DMS79 (cell line): ENCODE data around the gene POU3F1.
"Not testable (repeated sequence)": the region's sequence is repeated elsewhere in the genome, so short reads cannot be mapped to it uniquely, and the experiment has no call there.

Experiments used
- DNase-seq: peaks from one replicate; lab custom pipeline; 2025; lab: John Stamatoyannopoulos, UW

The POU3F1 gene

DNA sequence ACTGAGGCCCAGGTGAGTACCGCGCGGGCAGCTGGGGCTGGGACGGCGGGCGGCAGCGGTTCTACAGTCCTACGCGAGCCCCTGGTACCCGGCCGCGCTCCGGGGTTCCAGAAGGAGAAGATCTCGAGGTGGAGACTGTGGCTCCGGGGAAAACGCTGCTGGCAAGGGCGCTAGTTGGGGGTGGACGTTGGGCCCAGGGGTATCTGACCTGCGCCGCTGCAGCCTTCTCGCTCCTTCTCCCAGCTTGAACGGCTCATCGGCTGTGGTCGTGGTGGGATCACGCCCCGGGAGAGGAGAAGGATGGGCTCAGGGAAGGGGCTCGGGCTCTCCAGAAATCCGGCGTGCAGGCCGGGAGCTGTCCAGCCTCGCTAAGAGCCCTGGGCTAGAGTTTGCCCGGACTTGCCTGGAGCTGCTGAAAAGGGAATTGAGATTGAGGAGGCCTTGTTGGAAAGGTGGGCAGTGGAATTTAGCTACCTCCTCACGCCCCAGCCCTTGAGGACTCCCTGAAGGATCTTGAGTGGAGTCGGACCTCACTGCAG lies 1.1 kb upstream of the POU3F1 start:
- no peak for DNase-seq

DNA sequence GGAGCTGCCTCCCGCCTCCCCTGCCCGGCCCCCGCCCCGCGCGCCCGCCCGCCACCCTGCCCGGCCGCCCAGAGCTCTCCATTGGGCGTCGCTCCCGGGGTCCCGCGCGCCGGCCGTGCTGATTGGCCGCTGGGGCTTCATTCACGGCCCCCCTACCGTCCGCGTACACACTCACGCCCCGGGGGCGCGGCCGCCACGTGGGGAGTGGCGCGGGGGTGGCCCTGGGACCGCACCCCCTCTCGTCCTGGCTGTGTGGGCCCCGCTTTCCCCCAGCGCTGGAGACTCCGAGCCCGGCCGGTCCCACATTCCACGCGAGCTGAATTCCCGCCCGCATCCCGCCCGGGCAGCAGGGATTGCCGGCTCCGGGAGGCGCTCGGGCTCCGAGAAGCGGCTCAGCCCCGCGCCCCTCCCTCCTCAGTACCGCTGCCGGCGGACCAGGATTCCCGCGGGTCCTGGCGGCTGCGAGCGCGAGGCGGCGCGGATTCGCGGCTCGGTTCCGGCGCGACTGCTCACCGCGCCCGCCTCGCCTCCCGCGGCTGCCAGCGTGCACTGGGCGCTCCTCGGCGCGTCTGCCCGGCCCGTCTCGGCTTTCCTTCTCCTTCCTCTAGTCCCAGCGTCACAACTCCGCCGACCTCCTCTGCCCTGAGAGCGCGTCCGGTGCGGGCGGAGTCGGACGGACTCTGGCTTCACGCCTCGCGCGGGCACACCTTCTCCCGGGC lies 450 bp upstream of the POU3F1 start:
- peak; percentile 69 for DNase-seq

DNA sequence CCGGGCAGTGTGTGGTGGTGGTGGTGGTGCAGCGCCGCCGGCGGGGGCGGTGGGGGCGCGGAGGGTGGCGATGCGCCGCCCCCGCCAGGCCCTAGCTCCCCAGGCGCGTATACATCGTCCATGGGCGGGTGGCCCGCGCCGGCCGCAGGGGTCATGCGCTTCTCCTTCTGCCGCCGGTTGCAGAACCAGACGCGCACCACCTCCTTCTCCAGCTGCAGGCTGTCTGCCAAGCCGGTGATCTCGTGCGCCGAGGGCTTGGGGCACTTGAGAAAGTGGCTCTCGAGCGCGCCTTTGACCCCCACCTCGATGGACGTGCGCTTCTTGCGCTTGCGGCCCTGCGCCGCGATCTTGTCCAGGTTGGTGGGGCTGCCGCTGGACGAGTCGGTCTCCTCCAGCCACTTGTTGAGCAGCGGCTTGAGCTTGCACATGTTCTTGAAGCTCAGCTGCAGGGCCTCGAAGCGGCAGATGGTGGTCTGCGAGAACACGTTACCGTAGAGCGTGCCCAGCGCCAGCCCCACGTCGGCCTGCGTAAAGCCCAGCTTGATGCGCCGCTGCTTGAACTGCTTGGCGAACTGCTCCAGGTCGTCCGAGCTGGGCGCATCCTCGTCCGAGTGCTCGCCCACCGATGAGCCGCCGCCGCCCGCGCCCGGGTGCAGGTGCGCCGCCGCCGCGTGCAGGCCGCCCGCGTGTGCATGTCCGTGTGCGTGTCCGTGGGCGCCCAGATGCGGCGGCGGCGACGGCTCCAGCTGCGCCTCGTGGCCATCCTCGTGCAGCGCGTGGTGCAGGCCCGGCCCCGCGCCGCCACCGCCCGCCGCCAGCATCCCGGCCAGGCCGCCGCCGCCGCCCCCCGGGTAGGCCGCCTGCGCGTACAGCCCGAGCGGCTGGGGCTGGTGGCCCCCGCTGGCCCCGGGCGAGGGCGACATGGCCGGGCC lies 926 bp downstream of the POU3F1 start:
- DNase-seq: peak; percentile 30

DNA sequence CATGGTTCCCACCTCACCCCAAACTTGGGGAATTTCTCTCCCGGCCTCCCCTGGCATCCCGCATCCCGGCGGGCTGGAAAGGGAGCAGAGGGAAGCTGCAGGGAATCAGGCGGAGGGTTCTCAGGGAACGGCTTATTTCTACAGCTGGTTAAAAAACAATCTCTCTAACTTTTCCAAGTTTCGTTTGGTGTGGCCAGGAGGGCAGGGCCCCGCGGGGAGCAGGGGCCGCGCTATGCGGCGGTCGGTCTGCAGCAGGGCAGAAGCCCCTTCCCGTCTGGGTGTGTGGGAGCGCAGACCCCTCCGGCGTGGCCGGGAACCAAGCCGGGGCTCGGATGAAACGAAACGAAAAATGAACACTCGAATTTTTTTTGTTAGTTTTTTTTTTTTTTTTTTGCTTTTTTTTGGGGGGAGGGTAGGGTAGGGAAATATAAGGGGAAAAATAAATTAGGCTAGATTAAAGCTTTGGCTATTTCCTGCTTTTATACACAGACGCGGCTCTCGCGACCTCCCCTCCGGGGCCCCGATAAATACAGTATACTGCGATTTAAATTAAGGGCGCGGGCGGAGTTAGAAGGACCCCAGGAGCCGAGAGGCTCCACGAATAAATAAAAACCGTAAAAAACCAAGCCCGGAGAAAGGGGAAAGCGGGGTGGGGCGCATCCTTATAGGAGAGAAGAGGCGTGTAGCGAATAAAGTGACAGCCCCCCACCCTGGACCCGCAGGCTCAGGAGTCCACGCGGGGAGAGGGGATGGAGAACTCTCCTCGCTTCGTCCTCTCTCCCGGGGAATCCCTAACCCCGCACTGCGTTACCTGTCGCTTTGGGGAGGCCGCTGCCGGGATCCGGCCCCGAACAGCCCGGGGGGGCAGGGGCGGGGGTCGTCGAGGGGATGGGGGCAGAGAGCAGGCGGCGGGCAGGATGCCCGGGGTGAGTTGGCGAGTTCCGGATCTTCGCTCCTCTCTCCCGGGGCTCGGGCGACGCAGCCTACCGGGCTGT lies 2.1 kb downstream of the POU3F1 start:
- no peak for DNase-seq

DNA sequence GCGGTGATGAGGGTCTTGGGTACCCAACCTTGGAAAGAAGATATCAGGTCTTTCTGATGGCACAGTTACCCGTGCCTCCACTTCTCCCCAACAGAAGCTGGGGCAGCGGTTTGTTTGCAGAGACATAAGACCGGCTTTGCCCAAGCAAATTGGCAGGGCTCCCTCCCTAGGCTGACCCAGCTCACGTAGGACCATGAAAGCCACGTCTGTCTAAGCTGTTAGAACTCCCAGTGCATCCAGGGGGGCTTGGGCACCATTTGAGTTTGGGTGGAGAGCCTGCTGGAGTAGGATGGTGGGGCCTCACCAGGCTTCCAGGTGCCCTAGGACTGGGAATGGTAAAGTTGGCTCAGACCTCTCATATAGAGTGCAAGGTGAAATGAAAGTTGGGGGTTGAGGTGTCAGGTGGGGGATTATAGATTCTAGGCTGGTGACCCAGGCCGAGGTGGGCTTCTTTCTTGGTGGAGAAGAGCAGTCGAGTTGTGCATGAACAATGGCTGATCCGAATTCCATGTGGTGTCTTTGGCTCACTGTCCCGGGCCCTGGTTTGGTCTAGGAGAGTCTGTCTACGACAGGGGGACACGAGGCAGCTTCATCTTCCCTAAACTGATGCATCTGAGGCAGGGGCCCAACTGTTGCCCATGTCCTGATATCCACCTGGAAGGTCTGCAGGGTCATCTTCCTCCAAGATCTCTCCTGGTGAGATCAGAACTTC lies 3.4 kb downstream of the POU3F1 start:
- no peak for DNase-seq

DNA sequence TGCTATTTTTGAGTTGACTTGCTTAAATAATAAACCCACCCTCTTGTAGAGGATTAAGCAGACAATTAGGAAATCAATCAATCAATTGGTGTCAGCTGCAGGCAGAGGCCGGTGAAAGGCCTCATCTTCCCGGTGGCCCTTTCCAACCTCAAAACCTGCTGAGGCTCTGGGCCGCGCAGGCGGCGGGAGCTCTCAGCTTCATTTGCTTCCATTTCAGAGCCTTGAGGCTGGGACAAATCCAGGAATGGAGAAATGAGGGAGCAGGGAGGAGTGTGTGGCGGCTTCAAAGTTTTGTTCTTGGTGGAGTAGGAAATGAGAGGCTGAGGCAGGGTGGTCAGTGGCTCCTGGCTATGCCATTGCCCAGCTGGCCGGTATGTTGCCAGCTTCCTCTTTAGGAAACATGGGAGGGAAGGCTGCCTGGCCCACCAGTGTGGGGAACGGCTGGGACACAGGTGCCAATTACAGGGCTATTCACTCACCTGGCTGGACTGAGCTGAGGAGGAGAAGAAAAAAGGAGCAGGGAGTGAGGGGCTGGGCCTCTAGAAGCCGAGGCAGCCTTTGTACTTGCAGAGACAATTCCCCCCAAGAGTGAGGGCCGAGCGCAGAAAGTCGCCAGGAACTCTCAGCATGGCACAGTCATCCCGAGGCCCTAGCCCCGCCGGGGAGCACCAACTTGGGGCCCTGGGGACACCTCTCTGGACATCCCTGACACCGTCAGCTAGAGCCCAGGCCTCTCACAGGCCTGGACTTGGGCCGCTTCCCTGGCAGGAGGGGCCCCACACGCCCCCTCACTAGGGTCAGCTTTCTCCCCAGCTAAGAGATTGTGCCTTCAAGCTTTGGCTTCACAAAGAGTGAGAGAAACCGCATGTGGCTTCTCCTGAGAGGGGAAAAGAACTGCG lies 4.4 kb downstream of the POU3F1 start:
- DNase-seq: no peak

DNA sequence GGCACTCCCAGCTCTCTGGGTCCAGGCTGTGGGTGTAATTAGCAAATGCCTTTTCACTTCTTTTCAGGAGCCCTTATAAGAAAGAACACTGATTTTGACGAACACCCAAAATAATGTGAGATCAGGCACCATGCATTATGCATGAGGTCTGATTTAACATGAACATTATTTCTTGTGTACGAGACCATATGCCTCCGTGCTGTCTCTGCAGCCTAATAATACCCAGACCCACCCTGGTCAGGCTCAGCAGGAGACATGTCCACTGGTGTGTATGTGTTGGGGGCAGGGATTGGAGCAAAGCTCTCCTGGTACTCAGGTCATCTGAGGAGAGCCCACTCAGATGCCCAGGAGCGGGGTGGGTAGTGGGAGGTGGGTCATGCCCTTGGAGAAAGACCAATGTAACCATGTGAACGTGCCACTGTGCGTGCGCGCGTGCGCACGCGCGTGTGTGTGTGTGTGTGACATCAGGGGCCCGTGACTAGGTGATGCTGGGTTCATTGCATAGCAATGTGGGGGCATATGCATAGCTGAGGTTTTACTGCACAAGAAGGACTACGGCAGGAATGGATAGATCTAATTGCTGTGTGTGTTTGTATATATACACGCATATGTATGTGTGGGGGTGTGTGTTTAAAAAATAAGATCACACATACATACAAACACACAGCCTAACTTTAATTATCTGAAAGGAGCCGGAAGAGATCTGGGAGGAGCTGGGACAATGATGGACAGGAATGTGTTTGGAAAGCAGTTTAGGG lies 7.1 kb downstream of the POU3F1 start:
- DNase-seq: no peak

DNA sequence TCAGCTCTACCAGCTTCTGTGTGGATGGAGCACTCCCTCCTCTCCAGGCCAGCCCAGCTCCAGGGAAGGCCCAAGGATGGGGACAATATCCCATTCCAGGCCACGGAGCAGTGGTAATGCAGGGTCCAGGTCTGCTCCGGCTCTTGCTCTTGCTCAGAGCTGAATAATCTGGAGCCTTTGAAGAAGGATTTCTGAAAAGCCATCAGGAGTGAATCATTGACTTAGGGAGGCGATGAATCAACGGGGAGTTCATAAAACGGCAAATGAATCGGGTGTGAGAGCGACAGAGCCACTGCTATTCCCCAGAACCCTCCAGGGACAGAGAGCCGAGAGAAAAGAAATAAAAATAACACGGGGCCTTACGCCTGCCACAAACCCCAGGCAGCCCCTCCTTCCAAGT lies 7.7 kb downstream of the POU3F1 start:
- no peak for DNase-seq

DNA sequence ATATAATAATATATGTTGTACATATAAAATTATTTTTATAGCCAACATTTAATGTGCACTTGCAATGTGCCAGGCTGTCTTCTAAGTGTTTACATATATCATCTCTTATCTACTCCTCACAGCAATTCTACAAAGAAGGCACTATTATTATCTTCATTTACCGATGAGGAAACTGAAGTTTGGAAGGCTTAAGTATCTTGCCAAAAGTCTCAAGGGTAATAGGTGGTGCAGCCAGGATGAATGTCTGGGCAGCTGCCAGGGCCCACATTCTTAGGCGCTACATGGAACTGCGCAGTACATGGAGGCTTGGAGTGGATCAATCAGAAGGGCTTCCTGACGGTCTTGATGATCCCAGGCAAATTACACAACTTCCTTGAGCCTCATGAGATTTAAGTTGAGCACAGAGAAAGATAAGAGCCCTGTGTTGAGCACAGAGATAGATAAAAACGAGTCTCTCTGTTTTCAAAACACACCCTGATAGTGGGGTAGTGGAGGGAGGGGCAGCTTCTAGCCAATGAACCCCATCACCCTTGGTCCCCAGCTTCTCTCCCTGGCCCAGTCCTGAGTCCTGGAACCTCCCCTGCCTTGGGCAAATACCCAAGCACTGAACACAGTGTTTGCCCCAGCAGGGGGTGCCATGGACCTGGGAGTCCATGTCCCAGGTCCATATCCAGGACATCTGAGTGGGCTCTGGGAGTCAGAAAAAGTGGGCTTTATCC lies 9.2 kb downstream of the POU3F1 start:
- no peak for DNase-seq

DNA sequence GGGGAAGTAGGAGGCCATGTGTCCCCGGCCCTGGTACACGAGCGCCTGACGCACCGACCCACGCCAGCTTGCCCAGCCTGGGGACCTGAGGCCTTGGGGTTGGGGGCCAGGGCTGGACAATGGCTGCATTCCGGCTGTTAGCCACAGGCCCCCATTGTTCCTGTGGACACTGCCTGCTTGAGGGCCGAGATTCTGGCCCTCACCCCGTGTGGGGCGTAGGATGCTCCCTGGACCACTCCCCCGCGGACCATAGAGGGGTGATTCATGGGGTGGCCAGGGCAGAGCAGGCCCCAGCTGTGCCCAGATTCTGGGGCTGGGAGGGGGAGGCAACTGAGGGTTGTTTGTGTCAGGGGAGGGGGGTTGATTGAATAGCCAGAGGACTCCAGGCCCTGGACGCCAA lies 11.7 kb downstream of the POU3F1 start:
- DNase-seq: no peak

DNA sequence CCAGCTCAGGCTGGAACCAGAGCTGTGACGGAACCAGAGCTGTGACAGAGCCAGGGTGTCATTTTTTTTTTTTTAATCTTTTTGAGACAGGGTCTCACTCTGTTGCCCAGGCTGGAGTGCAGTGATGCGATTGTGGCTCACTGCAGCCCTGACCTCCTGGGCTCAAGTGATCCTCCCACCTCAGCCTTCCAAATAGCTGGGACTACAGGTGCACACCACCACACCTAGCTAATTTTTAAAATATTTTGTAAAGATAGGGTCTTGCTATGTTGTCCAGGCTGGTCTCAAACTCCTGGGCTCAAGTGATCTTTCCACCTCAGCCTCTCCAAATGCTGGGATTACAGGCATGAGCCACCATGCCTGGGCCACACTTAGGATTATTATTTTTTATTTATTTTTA lies 13.6 kb downstream of the POU3F1 start:
- not testable (repeated sequence) for DNase-seq

DNA sequence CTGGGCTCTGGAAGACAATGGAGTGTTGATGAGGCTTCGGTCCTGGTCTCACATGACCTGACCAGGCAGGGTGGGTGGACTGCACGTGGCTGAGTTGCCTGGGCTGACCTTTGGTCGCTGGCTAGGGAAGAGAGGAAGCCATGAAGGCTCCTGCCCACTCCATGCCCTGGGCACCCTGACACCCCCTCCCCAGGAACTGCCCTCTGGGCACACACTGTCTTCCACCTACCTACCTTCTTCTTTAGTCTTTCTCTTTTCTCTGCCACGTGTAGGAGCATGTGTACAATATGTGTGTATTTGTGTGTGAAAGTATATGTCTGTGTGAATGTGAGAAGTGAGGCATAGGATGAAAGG lies 15.1 kb downstream of the POU3F1 start:
- DNase-seq: no peak

DNA sequence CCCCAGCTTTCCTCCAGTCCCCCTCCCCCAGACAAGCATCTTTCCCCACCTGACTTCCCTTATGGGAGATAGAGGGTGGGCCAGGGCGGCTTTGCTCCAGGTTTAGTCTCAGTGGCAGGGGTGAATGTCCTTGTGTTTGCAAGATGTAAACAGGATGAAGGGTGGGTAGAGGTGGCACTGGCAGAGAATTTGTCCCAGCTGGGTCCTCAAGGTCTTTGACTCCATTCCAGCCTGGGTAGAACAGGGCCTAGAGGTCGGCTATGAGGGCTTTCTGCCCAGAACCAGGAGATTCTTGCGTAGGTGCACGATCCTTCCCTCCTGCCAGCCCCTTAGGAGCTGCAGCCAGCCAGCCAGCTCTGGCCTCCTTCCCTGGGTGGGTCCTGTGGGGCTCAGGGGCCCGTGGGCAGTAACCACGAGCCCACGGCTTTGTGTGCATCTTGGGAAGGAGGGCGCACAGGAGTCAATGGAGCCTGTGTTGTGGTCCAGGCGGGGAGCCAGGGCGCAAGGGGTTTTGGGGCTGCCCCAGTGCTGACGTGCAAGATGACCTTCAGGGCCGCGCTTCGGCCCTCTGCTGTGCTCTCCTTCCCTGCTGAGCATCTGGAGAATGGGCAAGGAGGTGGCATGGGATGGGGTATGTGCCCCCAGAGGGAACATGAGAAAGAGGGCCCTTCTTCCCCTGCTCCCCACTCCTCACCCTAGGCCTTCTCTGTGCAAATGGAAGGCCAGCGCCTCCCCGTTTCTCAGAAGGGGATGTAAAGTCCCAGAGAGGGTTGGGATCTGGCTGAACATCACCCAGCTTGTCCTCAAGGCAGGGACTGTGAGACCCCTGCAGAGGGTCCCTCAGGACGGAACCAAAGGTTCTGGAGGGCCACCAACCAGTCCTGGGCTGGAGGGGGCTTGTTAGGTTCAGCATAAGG lies 15.7 kb downstream of the POU3F1 start:
- DNase-seq: no peak

DNA sequence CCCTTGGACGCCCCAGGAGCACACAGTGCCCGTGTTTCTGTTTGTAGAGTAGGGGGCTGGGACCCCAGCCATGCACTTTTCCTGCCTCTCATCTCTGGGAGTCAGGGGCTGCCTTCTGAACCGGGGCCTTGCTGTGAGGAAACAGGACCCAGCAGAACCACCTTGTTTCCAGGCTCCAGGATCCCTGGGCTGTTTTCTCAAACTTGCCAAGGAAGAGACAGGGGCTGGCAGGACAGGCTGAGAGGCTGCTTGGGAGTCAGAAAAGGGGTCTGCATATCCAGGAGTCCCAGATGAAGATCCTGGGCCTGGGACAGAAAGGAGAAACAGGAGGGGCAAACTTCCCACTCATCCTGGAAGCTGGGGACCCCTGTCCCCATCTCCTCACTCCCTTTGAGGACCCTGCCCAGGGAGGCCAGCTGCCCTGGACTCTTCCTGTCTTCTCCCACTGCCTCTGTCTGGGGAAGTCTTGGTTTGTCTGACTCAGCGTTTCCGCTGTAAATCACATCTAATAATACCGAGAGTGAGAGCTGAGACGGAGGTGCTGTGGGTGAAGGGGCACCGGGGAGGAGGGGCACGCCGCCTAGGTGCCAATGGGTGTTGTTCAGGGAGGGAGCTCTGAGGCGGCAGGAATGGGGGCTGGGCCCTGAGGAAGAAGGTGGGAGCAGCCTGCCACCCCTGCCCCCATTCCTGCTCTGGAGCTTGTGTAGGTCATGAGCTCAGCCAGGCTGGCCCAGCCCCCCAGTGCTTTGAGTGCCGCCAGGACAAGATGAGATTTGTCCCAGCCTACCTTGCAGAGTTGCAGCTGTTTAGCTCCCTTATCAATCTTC lies 16.7 kb downstream of the POU3F1 start:
- DNase-seq: no peak

DNA sequence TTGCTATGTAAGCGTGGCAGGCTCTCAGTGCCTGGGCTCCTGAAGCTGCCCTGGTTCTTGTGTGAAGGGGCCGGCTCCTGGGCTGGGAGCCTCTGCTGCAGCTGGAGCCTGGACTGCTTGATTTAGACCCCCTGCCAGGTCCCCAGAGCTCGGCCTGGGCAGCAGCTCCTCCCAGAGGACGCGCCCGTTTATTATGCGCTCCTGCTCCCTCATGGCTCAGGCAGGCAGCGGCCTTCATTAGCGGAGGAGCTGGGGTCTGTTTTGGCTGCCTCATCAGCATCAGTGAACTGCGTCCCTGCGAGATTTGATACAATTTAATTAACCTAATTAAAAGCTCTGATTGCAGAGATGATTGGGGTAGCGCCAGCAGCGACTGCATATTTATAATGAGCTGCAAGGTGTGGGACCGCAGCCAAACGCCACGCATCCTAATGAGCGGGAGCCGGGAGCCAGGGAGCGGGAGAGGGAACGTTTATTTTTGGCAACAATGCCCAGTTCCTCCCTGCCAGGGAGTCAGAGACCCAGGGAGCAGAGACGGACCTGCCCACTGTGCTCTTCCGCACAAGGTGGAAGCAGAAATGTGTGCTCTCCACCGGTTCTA lies 17.4 kb downstream of the POU3F1 start:
- DNase-seq: no peak

DNA sequence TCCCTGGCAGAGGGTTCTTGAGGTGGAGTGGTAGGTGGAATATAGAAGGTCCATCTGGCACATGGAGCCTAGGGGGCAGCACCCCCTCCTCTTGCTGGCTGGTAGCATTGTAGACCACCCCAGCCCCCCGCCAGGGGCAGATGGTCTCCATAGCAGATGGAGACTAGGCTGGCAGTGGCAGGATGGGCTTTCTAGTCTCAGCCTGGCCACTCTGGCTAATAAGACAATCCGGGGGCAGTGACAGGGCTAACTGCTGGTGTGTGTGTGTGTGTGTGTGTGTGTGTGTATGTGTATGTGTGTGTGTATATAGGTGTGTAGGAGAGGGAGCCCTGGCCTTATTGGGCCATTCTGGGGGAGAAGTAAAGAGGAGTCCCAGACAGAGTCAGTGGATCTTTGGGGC lies 17.9 kb downstream of the POU3F1 start:
- DNase-seq: no peak
